Effector CD8-positive, alpha-beta T cell (primary cell): Measurements from ENCODE around the gene PTK6.

ENCODE experiments used
- DNase-seq: peaks from one replicate; lab custom pipeline; 2025; lab: John Stamatoyannopoulos, UW

PTK6 gene

DNA sequence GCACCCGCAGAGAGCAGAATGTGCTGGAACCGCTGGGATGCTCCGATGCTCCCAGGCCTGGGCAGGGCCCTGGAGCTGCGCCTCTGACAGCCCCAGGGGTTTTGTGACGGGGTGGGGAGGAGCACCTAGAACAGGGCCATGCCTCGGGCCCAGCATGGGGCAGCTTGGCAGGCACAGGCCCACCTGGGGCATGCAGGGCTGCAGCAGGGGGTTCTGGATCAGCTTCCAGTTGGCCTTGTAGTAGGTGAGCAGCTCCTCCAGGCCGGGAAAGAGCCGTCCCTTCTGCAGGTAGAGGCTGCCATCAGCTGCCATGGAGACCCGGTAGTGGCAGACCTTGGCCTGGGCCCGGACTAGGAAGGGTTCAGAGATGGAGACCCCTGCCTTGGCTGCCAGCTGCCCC is 6.0 kb upstream of the PTK6 start:
- no peak for DNase-seq

DNA sequence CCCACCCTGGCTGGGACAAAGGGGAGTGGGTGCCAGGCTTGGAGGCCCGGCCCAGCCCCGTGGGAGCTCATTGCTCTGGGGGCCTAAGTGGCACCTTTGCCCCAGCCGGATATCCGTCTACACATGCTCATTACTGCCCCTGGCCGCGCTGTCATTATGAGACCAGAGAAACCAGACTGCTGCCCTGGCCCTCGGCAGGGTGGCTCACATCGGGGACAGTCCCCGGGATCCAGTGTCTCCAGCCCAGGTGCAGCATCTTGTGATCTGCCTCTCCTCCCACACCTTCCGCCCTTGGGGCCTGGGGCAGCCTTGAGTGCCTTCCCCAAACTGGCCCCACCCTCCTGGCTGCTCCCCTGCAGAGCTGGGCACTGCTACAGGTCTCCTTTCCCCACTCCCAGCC is 5.5 kb upstream of the PTK6 start:
- DNase-seq, result no peak

DNA sequence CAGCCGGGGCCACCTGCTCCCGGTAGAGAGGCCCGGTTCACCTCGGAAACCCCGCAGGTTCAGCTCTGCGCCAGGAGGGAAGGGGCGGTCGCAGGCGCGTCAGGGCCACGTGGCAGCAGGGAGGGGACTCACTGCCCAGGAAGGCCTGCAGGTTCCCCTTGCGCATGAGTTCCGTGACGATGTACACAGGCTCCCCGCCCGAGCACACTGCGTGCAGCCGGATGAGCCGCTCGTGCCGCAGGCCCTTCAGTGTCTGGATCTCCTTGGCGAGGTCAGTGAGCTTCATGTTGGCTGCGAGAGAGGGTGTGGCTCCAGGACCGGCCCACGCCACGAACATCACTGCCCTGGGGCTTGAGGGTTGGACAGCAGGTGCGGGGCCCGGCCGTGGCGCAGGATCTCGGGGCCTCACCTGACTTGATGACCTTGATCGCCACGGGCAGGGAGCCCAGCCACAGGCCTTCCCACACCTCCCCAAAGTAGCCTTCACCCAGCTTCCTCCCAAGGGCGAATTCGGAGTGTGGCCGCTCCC is 4.9 kb upstream of the PTK6 start:
- DNase-seq, result no peak

DNA sequence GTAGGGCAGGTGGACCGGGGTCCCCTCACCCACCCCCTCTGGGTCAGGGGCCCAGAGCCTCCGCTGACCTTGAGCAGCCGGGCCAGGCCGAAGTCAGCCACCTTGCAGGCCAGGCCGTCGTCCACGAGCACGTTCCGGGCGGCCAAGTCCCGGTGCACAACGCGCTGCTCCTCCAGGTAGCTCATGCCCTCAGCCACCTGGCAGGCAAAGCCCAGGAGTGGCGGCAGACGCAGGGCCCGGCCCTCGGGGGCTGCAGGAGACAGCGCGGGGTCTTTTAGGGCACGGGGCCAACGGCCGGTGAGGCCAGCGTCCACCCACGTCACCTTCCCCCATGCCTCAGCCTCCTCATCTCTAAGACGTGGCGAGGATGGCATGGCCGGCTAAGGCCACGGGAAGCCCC is 4.2 kb upstream of the PTK6 start:
- DNase-seq, result no peak

DNA sequence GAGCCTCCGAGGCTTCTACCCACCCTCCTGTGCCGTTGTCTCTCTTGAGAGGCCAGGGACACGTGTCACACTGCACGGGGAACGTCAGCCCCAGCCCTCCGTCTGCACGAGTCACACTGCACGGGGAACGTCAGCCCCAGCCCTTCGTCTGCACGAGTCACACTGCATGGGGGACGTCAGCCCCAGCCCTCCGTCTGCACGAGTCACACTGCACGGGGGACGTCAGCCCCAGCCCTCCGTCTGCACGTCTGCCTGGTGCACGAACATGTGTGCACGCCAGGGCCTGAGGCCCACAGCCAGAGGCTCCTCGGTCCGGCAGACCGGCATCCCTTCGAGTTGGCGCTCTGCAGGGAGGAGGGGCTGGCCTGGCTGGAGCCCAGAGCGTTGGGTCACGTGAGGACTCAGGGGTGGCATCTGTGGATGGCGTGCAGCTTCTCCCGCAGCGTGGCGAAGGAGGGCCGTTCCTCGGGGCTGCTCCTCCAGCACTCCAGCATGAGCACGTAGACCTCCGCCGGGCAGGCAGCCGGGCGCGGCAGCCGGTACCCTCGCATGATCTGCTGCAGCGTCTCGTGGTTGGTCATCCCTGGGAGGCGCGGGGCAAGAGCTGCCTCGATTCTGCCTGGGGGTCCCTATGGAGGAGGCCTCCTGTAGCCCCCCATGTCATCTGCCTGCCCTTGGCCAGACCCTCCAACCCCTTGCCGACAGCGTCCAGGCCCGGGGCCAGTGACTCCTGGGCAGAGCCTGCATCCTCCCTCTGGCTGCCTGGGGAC is 3.4 kb upstream of the PTK6 start:
- DNase-seq, result no peak

GRCh38 chr20:63539441-63540370 is 2.5 kb upstream of the PTK6 start:
- DNase-seq, result no peak

- DNase-seq, result no peak
Observed at GRCh38 chr20:63539092-63539430, 1.9 kb upstream of the PTK6 start.

- peak; percentile 44 for DNase-seq
Observed at GRCh38 chr20:63538204-63539091, 1.3 kb upstream of the PTK6 start.

DNA sequence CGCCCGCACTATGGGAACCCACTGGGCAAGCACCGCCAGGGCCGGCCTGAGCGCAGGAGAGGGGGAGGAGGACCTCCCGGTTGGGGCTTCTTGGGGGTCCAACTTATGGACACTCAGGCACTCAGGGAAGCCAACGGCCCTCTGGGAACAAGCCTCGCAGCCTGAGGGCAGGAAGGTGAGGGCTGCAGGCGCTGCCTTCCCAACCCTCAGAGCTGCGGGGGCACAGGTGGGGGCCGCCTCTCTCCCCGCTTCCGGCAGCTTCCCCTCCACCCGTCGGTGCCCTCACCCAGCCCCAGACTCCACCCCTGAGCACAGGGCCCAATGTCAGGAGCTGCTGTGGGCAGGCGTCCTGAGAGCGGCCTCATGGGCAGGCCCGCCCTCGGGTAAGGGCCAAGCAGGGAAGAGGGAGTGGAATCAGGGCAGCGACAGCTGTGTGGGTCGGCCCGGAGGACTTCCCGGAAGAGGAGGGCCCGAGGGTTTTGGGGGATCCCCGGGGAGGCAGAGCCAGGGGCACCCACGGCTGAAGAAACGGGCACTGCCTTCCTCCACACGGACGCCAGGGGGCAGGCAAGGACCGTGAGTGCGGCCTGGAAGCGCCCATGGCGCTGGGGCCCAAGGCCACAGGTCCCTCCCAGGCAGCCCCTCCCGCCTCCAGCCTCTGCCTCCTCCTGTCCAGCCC is 488 bp upstream of the PTK6 start:
- peak; percentile 88 for DNase-seq

DNA sequence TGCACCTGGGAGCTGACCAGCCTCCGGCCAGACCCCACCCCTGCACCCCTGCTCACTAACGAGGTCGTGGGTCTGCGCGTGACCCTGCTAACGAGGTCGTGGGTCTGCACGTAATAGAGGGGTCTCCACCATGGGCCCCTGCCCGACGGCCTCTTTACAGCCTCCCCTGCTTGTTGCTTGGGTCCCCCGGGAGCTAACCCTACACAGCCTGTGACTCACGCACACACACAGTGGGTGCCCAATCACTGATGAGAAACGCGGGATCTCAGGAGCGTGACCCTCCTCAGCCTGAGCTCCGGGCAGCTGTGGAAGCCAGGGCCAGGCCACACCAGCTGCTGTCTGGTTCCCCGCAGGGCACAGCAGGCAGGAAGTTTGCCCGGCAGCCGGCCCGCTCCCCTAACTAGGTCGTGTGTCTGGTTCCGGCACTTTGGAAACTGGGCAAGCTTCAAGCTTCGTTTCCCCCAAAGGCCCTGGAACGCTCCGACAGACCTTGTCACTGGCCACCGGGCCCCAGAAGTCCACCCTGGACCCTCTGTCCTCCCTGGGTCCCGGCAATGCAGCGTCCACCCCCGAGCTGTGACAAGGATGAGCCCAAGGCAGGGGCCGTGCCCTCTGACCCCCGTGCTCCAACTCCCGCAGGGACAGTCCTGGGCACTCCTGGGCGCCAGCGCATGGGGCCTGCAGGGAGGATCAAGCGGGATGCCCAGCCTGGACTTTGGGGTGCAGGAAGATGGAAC is 767 bp downstream of the PTK6 start:
- no peak for DNase-seq

GRCh38 chr20:63534831-63535651 is 2.1 kb downstream of the PTK6 start:
- no peak for DNase-seq

- no peak for DNase-seq
Observed at GRCh38 chr20:63534427-63534830, 2.7 kb downstream of the PTK6 start.

DNA sequence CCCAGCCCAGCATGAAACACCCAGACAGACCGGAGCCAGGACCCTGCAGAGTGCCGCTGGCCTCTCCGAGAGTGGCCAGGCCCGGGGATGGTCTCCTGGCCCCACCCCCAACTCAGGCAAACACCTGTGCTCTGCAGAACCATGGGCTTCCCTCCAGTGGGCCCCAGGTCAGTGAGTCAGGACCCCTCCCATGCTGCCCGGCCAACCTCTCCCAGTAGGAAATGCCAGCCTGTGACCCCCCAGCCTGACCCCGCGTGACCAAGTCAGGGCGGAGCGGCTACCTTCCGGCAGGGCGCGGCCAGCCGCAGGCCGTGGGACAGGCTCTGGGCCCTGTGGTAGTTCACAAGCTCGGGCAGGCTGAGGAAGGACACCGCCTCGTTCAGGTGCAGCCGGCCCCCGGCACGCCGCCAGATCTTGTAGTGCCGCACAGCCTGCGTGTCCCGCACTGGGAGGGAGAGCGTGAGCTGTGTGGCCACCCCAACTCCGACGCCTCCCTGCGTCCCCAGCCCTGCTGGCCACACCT is 3.2 kb downstream of the PTK6 start:
- no peak for DNase-seq

GRCh38 chr20:63533388-63533787 is 3.8 kb downstream of the PTK6 start:
- no peak for DNase-seq

DNA sequence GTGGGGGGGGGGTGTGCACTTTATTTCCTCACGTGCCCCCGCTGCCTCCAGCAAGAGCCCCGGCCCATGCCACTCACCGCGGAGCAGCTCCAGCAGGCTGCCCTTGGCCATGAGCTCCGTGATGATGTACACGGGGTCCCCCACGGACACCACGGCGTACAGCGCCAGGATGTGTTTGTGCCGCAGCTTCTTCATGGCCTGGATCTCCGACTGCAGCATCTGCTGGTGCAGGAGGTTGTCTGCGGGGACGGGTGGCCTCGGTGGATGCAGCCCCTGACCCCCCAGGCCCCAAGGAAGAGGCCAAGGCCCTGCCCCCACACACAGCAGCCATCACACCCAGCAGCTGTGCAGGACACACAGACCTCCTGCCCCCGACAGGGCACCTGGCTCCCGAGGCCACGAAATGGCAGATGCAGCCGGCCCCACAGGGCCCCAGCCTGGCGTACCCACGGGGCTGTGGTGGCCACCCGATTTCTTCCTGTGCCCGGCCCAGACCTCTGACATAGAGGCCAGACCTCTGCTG is 4.7 kb downstream of the PTK6 start:
- no peak for DNase-seq

DNA sequence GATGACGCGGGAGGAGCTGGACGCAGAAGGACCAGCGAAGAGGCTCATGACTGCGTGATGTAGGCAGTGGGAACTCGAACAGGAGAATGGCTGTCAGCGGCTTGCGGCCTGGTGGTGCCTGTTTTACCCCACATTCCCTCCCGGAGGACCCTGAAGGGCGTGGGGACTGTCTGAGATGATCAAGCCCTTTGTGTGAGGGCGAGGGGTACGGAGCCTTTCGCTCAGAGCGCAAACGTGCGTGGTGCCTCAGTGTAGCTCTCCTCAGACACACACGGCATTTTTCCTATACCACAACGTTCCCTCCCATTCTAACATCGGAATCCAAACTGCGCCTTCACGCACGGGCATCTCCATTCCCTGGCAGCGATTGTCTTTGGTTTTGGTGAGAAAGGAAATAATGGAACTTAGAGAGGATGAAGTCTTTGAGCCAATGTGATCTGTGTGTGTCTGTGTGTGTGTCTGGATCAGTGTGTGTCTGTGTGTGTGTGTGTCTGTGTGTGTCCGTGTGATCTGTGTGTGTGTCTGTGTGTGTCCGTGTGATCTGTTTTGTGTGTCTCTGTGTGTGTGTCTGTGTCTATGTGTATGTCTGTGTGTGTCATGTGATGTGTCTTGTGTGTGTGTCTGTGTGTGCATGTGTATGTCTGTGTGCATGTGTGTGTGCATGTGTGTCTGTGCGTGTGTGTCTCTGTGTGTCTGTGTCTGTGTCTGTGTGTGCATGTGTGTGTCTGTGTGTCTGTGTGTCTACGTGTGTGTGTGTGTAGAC is 5.3 kb downstream of the PTK6 start:
- DNase-seq, result no peak

DNA sequence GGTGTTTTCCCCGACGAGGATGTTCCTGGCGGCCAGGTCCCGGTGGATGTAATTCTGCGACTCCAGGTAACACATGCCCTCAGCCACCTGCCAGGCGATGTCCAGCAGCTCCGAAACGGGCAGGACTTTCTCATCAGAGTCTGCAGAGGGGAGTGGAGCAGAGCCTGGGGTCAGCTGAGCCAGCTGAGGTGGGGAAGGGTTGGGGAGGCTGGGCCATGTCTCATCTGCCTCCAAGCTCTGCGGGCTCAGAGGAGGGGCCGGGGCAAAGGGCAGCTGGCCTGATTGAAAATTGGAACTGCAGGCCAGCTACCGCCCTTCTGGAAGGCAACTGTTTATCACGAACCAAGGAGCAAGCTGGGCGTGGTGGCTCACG is 6.4 kb downstream of the PTK6 start:
- no peak for DNase-seq
